Neural cell (in vitro differentiated cells): ENCODE results near the gene KRTAP13-3. TPM values are rescaled to one million over a fixed set of nuclear protein-coding genes. Genes with fewer than 3 reads are reported as not detected.

ENCODE experiments used
- H2AFZ ChIP-seq: fragments of 200-600, 300-800 bp; sonication (generic), shearing (Covaris generic); 2 replicates; pipeline ENCODE4 v1.6.0; 2014; ENCODE audit warnings: low read depth, mild to moderate bottlenecking, antibody characterized with exemption, low read length, moderate library complexity
- H3F3A ChIP-seq: fragments of 200-600 bp; shearing (Covaris generic); 2 replicates; pipeline ENCODE4 v1.6.1; 2016; ENCODE audit warnings: mild to moderate bottlenecking, moderate library complexity, mixed read lengths, antibody characterized with exemption, low read length; ENCODE audit not compliant: insufficient read depth, poor library complexity, severe bottlenecking
- H3K27ac ChIP-seq: fragments of 200-600, 300-800 bp; sonication (generic), shearing (Covaris generic); 2 replicates; pipeline ENCODE4 v1.5.1; 2014; ENCODE audit warnings: mild to moderate bottlenecking, low read length, moderate library complexity
- H3K27me3 ChIP-seq: fragments of 300-800, 200-600 bp; sonication (generic), shearing (Covaris generic); 2 replicates; pipeline ENCODE4 v1.6.0; 2014; ENCODE audit warnings: mild to moderate bottlenecking, low read depth, low read length, moderate library complexity; ENCODE audit not compliant: insufficient read depth
- H3K36me3 ChIP-seq: fragments of 300-800, 200-600 bp; sonication (generic), shearing (Covaris generic); 2 replicates; pipeline ENCODE4 v1.5.1; 2014; ENCODE audit warnings: mild to moderate bottlenecking, antibody characterized with exemption, low read length, moderate library complexity; ENCODE audit not compliant: insufficient read depth
- H3K4me2 ChIP-seq: fragments of 300-800, 200-600 bp; sonication (generic), shearing (Covaris generic); 2 replicates; pipeline ENCODE4 v1.6.0; 2014; ENCODE audit warnings: mild to moderate bottlenecking, low read length
- H3K4me3 ChIP-seq: fragments of 300-800, 200-600 bp; sonication (generic), shearing (Covaris generic); 2 replicates; pipeline ENCODE4 v1.5.1; 2014; ENCODE audit warnings: mild to moderate bottlenecking, low read length, moderate library complexity
- H3K79me2 ChIP-seq: fragments of 200-600 bp; shearing (Covaris generic); replicated peaks from 2 replicates; pipeline ENCODE4 v1.6.0; 2014; ENCODE audit warnings: mild to moderate bottlenecking, low read length, moderate library complexity; ENCODE audit not compliant: insufficient read depth
- H3K9ac ChIP-seq: fragments of 300-800, 200-600 bp; sonication (generic), shearing (Covaris generic); 2 replicates; pipeline ENCODE4 v1.6.1; 2016; ENCODE audit warnings: mild to moderate bottlenecking, low read length, mixed read lengths
- H3K9me2 ChIP-seq: fragments of 200-600 bp; shearing (Covaris generic); 2 replicates; pipeline ENCODE4 v1.6.1; 2016; ENCODE audit warnings: mild to moderate bottlenecking, low read length, mixed read lengths; ENCODE audit not compliant: insufficient read depth
- H3K9me3 ChIP-seq: fragments of 200-600, 300-800 bp; sonication (generic), shearing (Covaris generic); 2 replicates; pipeline ENCODE4 v1.6.1; 2016; ENCODE audit warnings: mild to moderate bottlenecking, mixed run types, low read length, moderate library complexity, mixed read lengths
- H4K20me1 ChIP-seq: fragments of 200-600 bp; shearing (Covaris generic); 2 replicates; pipeline ENCODE4 v1.6.1; 2016; ENCODE audit warnings: mild to moderate bottlenecking, mixed run types; ENCODE audit not compliant: insufficient read depth
- CTCF ChIP-seq: fragments of 450-650 bp; IDR thresholded peaks from 2 replicates; pipeline ENCODE4 v1.5.1; 2014; ENCODE audit warnings: antibody characterized with exemption, mild to moderate bottlenecking, moderate library complexity; ENCODE audit not compliant: poor library complexity, severe bottlenecking
- EP300 ChIP-seq: fragments of 450-650 bp; conservative IDR thresholded peaks from 2 replicates; pipeline ENCODE4 v1.6.1; 2014; ENCODE audit warnings: antibody characterized with exemption, mild to moderate bottlenecking, moderate library complexity; ENCODE audit not compliant: poor library complexity, severe bottlenecking
- EZH2 ChIP-seq: fragments of 200-600, 300-800 bp; shearing (Covaris generic), sonication (generic); IDR thresholded peaks from 2 replicates; pipeline ENCODE4 v1.6.1; 2014; ENCODE audit warnings: antibody characterized with exemption, low read length, borderline replicate concordance, mild to moderate bottlenecking; ENCODE audit not compliant: insufficient read depth, poor library complexity, severe bottlenecking
- MXI1 ChIP-seq: fragments of 450-650 bp; conservative IDR thresholded peaks from 2 replicates; pipeline ENCODE4 v1.6.1; 2014; ENCODE audit warnings: antibody characterized with exemption, mild to moderate bottlenecking; ENCODE audit not compliant: poor library complexity, severe bottlenecking
- POLR2AphosphoS5 ChIP-seq: IDR thresholded peaks from 2 replicates; pipeline ENCODE4 v1.6.1; 2012
- RAD21 ChIP-seq: fragments of 450-650 bp; conservative IDR thresholded peaks from 2 replicates; pipeline ENCODE4 v1.6.1; 2014; ENCODE audit warnings: antibody characterized with exemption, mild to moderate bottlenecking, moderate library complexity
- REST ChIP-seq: IDR thresholded peaks from 2 replicates; pipeline ENCODE4 v1.6.1; 2012; ENCODE audit warnings: borderline replicate concordance
- SMC3 ChIP-seq: fragments of 450-650 bp; conservative IDR thresholded peaks from 2 replicates; pipeline ENCODE4 v1.6.1; 2014; ENCODE audit warnings: antibody characterized with exemption, mild to moderate bottlenecking, moderate library complexity; ENCODE audit not compliant: poor library complexity
- TAF1 ChIP-seq: IDR thresholded peaks from 2 replicates; pipeline ENCODE4 v1.6.1; 2012; ENCODE audit warnings: low read depth
- polyA plus RNA-seq: library from polyadenylated mRNA; depleted of rRNA; stranded (reverse); fragments of >200 nt; gene quantifications from 2 replicates; pipeline ENCODE4 v1.2.3, GENCODE V29; 2014

Gene KRTAP13-3
- polyA plus RNA-seq, 1 donor from 2014 or later: not detected

DNA sequence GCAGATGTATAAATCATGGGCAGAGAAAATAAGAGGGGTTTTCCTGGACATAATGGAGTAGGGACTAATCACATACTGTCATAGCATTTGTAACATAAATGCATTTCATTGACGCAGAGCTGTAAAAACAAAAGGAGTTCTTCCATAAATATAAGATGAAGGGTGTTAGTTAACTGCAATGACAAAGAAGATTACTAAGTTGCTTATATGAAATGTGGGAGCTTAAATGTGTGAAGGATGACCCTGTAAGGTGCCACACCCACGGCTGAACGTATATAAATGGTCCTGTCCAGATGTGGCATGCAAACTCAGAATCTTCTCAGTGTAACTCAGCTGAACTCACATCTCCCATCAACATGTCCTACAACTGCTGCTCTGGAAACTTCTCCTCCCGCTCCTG, 30.0 kb downstream of the KRTAP13-3 start, which contains the start of gene KRTAP13-1:
TSS of gene KRTAP13-1 (plus strand) at position 301 of the 400 bp plus-strand sequence. CDS start at position 357, 56 bp downstream.
- no peaks in the 10 kb centered on the region for H3K9me3 ChIP-seq
- no peak within 1 kb of the TSS for H3K27ac ChIP-seq
- peaks cover 10% of the 10 kb centered on the region for H3F3A ChIP-seq
- no peak within 1 kb of the TSS for H2AFZ ChIP-seq
- no peak within 1 kb of the TSS for H3K4me3 ChIP-seq
- TF ChIP-seq TAF1: no peak
- TF ChIP-seq SMC3: no peak
- H3K36me3 ChIP-seq: no peaks in the 10 kb centered on the region
- no peaks in the 10 kb centered on the region for H4K20me1 ChIP-seq
- no peaks in the 10 kb centered on the region for H3K79me2 ChIP-seq
- H3K9ac ChIP-seq: no peak within 1 kb of the TSS
- H3K9me2 ChIP-seq: no peaks in the 10 kb centered on the region
- no peaks in the 10 kb centered on the region for H3K27me3 ChIP-seq
- no peak within 1 kb of the TSS for H3K4me2 ChIP-seq

- H4K20me1 ChIP-seq: no peaks in the 10 kb centered on the region
- no peak overlapping the region for H2AFZ ChIP-seq
- H3K9ac ChIP-seq: peak overlapping the region; percentile 33
- no peak overlapping the region for H3K4me2 ChIP-seq
- no peaks in the 10 kb centered on the region for H3K79me2 ChIP-seq
- no peaks in the 10 kb centered on the region for H3K9me2 ChIP-seq
- no peak for TF ChIP-seq EZH2
- peak; percentile 67 for TF ChIP-seq REST
- no peak for TF ChIP-seq CTCF
- TF ChIP-seq SMC3: no peak
- no peak for TF ChIP-seq MXI1
- peak; percentile 36 for TF ChIP-seq RAD21
- peak; percentile 100 for TF ChIP-seq EP300
- TF ChIP-seq POLR2AphosphoS5: peak; percentile 91
- no peak for TF ChIP-seq TAF1
- H3K36me3 ChIP-seq: no peaks in the 10 kb centered on the region
- H3K9me3 ChIP-seq: no peaks in the 10 kb centered on the region
- peaks cover 12% of the 10 kb centered on the region for H3F3A ChIP-seq
- H3K4me3 ChIP-seq: peak overlapping the region; percentile 39
- no peaks in the 10 kb centered on the region for H3K27me3 ChIP-seq
- H3K27ac ChIP-seq: peak overlapping the region; percentile 80
Measured at GRCh38 chr21:30391492-30392025, 34.2 kb downstream of the KRTAP13-3 start.
